Heart right ventricle (tissue), 16 donors: Measurements from ENCODE around the gene RAD51B. TPM values are rescaled to one million over a fixed set of nuclear protein-coding genes. Genes with fewer than 3 reads are reported as not detected.

Experiments
- ATAC-seq, 8 donors: fragments of 200-7000 bp; cut with Tn5 transposase; one replicate each; pipeline ENCODE4 v1.9.1; 2020; ENCODE audit warnings: mild to moderate bottlenecking in 8 of 8, moderate library complexity in 8 of 8, moderate number of reproducible peaks in 1 of 8
- DNase-seq, 2 donors: peaks; one replicate each; pipeline ENCODE4 v3.0.0-alpha.2; 2020
- H3K27ac ChIP-seq, 10 donors: fragments of 200-600 bp; sonication (generic) in 2 of 10; one replicate each; pipeline versions ENCODE4 v1.5.0 to v1.8.0; 2020 to 2022; ENCODE audit warnings: mild to moderate bottlenecking in 3 of 10
- H3K27me3 ChIP-seq, 7 donors: fragments of 200-600 bp; one replicate each; pipeline ENCODE4 v1.8.0; 2021 to 2022; ENCODE audit warnings: mild to moderate bottlenecking in 2 of 7
- H3K36me3 ChIP-seq, 9 donors: fragments of 200-600 bp; sonication (generic) in 1 of 9; one replicate each; pipeline versions ENCODE4 v1.5.0 to v1.8.0; 2020 to 2022; ENCODE audit warnings: mild to moderate bottlenecking in 2 of 9
- H3K4me1 ChIP-seq, 9 donors: fragments of 200-600 bp; sonication (generic) in 1 of 9; one replicate each; pipeline versions ENCODE4 v1.5.0 to v1.8.0; 2020 to 2022; ENCODE audit warnings: mild to moderate bottlenecking in 4 of 9
- H3K4me3 ChIP-seq, 10 donors: fragments of 200-600 bp; sonication (generic) in 2 of 10; one replicate each; pipeline versions ENCODE4 v1.5.0 to v1.8.0; 2020 to 2022; ENCODE audit warnings: mild to moderate bottlenecking in 7 of 10, moderate library complexity in 2 of 10
- H3K9me3 ChIP-seq, 11 donors: fragments of 200-600 bp in 10 of 11; sonication (generic) in 2 of 11; one replicate each; pipeline versions ENCODE4 v1.5.0 to v1.8.0; 2013 to 2022; ENCODE audit warnings: mild to moderate bottlenecking in 2 of 11, control low read depth in 1 of 11, moderate library complexity in 1 of 11
- CTCF ChIP-seq, 9 donors: fragments of 200-600 bp; sonication (generic) in 2 of 9; IDR thresholded peaks; one replicate each; pipeline versions ENCODE4 v1.5.0 to v1.8.0; 2021 to 2022; ENCODE audit warnings: antibody characterized with exemption in 9 of 9, mild to moderate bottlenecking in 5 of 9, moderate library complexity in 1 of 9
- WGBS, 2 donors: extraction: QIAGEN DNeasy Blood & Tissue Kit; methylation state at CpG; one replicate each; pipeline ENCODE4 v1.1.7; 2013; ENCODE audit warnings: inconsistent platforms in 1 of 2; 5-methylcytosine and 5-hydroxymethylcytosine counted together
- intact Hi-C, 10 donors: fragments of 100-400 bp; cut with DNase I; formaldehyde crosslinking; loops; one replicate each; pipeline versions ENCODE4 v1.11.1 to v1.14.2; 2022
- polyA plus RNA-seq, 2 donors: library from polyadenylated mRNA; stranded (reverse); fragments of 200-250 nt; gene quantifications; one replicate each; pipeline ENCODE4 v1.2.3, GENCODE V29; 2013
- total RNA-seq, 10 donors: library from RNA; stranded (reverse); fragmentation: NEBNext Ultra II Directional in 3 of 10; extraction: Animal tissue kit (Norgen Biotek cat#: 25700) in 3 of 10; gene quantifications; one replicate each; pipeline versions ENCODE4 v1.2.1 to v1.2.4, GENCODE V29; 2021 to 2023
- donor health status: Arrhythmogenic right ventricular cardiomyopathy.
- donor health status: ischemic (EF 13 %, LVEDD 7.1; RV severe dilation, severe dysfunction).
- donor health status: healthy with polysubstance abuse.
- donor health status: DM: no; HTN: yes; CAD: no.
- donor health status: DM: no; HTN: no; CAD: no.
- donor health status: ischemic (EF 25% LVEDD 6.9; RV normal size, moderate dysfunction).
- donor health status: ischemic (EF 25% LVEDD 5.7; RV mildly dilated, moderate dysfunction).
- donor health status: healthy.
- donor health status: DM: yes; HTN: yes; CAD: no.
- donor health status: Ischemic cardiomyopathy.
- donor health status: ischemic (EF 35%, LVEDD 5.7; RV mildly dilated, moderate dysfunction).
- donor health status: nonischemic (EF 11% LVEDD 7.7; RV severe dilation, severe dysfunction).
- donor health status: DM: yes; HTN: yes; CAD: no.
- donor health status: PGD.
- donor health status: ischemic (EF 29% LVEDD 5.4; RV normal size, mild dysfunction).
- donor health status: nonischemic (EF 23%, LVEDD 6.1; RV moderate dilation, normal function).

RAD51B gene
- total and polyA plus RNA-seq, 12 donors, result 0.88 to 8.6 (median 3.5) TPM

GRCh38 chr14:67951529-67952135, 132.1 kb downstream of the RAD51B start:
- 87 to 91% methylated on average over 2 of the region's 2 CpGs for WGBS, 2 donors
- H3K36me3 ChIP-seq, result no peaks in the 10 kb centered on the region

DNA sequence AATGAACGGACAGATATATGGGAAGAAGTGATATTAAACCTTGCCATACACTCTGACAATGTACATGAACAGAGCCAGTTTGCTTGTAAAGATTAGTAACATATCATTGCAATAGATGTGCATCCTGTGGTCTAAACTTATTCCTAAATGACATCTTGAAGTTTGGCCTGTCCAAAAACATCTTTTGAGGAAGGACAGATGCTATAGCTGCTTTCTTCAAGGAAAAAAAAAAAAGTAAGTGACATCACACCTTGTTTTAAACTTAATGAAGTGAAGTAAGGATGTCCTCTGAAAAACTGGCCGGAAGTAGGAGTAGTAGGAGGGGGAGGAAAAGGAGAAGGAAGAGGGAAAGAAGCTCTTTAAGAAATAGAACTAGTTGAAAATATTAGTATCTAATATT, 132.8 kb downstream of the RAD51B start:
- intact Hi-C loops, result loop anchor here in 2 of 10 donors (5.0 to 10.0 kb wide), 2 partner anchors 262 to 290 kb away; no protein-coding TSS in a partner anchor
- no peak overlapping the region for H3K4me3 ChIP-seq
- 75 to 77% methylated on average over 2 of the region's 2 CpGs for WGBS, 2 donors
- H3K9me3 ChIP-seq, result peaks cover 0 to 11% (median 0%) of the 10 kb centered on the region in 11 donors
- H3K4me1 ChIP-seq, result no peaks in the 10 kb centered on the region
- no peak for DNase-seq
- no peak for ATAC-seq
- H3K36me3 ChIP-seq, result no peaks in the 10 kb centered on the region
- no peaks in the 10 kb centered on the region for H3K27me3 ChIP-seq
- no peak for TF ChIP-seq CTCF (IDR thresholded peaks at IDR 0.05)
- no peak overlapping the region for H3K27ac ChIP-seq

More at GRCh38 chr14:67951529-67952135, 132.1 kb downstream of the RAD51B start:
- H3K27ac ChIP-seq, result no peak overlapping the region
- DNase-seq (no peak), ATAC-seq (no peak)
- H3K4me1 ChIP-seq, result no peaks in the 10 kb centered on the region
- no peaks in the 10 kb centered on the region for H3K27me3 ChIP-seq
- H3K4me3 ChIP-seq, result no peak overlapping the region
- intact Hi-C loops, result loop anchor here in 2 of 10 donors (5.0 to 10.0 kb wide), 2 partner anchors 263 to 291 kb away; no protein-coding TSS in a partner anchor
- H3K9me3 ChIP-seq, result peaks cover 0 to 11% (median 0%) of the 10 kb centered on the region in 11 donors
- TF ChIP-seq CTCF (IDR thresholded peaks at IDR 0.05), result no peak

GRCh38 chr14:67952786-67953185, 133.2 kb downstream of the RAD51B start:
- Histone ChIP-seq H3K27ac (no peak overlapping the region), H3K36me3 (no peaks in the 10 kb centered on the region), H3K4me1 (no peaks in the 10 kb centered on the region), H3K27me3 (no peaks in the 10 kb centered on the region), H3K4me3 (no peak overlapping the region), H3K9me3 (peaks cover 0 to 11% (median 0%) of the 10 kb centered on the region in 11 donors)
- intact Hi-C loops, result loop anchor here in 2 of 10 donors (5.0 to 10.0 kb wide), 2 partner anchors 262 to 290 kb away; no protein-coding TSS in a partner anchor
- no peak for TF ChIP-seq CTCF (IDR thresholded peaks at IDR 0.05)
- ATAC-seq (no peak), DNase-seq (no peak)

DNA sequence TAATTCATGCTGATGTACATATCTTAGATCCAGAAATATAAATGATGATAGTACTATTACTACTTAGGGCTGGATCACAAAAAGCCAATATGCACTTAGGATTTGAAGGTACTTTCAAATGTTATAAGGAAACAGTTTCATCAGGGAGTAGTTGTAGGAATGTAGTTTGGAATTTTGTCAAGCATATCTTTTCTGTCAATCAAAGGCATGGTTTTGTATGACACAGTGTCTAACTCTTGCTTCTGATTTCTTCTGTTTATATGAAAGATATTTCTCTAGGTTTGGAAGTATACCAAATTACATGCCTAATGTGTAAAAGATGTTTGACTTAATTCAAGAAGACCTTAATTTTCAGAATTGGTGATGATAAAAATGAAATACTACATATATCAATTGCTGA, 135.7 kb downstream of the RAD51B start:
- ATAC-seq, result no peak
- intact Hi-C loops, result loop anchor here in 1 of 10 donors (10.0 kb wide), 1 partner anchor 260 kb away; no protein-coding TSS in a partner anchor

More for the DNA sequence above, 135.7 kb downstream of the RAD51B start:
- Histone ChIP-seq H3K4me3 (no peak overlapping the region), H3K9me3 (no peaks in the 10 kb centered on the region), H3K4me1 (no peaks in the 10 kb centered on the region), H3K36me3 (no peaks in the 10 kb centered on the region), H3K27me3 (no peaks in the 10 kb centered on the region), H3K27ac (no peak overlapping the region)
- no peak for TF ChIP-seq CTCF (IDR thresholded peaks at IDR 0.05)
- no peak for DNase-seq
